Thoracic aorta endothelial cell (primary cell): ENCODE results near the gene NEUROD4. TPM values are rescaled to one million over a fixed set of nuclear protein-coding genes. Genes with fewer than 3 reads are reported as not detected.

Experiments
- total RNA-seq: library from RNA; depleted of rRNA; stranded (reverse); fragments of >200 nt; gene quantifications from 2 replicates; pipeline ENCODE4 v1.2.3, GENCODE V29; 2012

The NEUROD4 gene
- not detected in 2 replicates for total RNA-seq

GRCh38 chr12:55019784-55020183, at the start of gene NEUROD4:
TSS of gene NEUROD4 (plus strand) at chr12:55019974. CDS start at chr12:55026440, 6,466 bp downstream.

GRCh38 chr12:54984658-54985376, 35.0 kb upstream of the NEUROD4 start, which contains the start of gene TESPA1:
TSS of gene TESPA1 (minus strand) at chr12:54984762. CDS start at chr12:54974562, 10,200 bp downstream.

Other genes with a start within 250 kb of the NEUROD4 start
- gene MUCL1, start 165.5 kb upstream of the NEUROD4 start, total RNA-seq = not detected in 2 replicates
- gene TESPA1, start 35.2 kb upstream of the NEUROD4 start, total RNA-seq = not detected in 2 replicates
- gene OR9K2, start 106.4 kb downstream of the NEUROD4 start, total RNA-seq = not detected in 2 replicates
- gene OR10A7, start 201.1 kb downstream of the NEUROD4 start, total RNA-seq = not detected in 2 replicates
- gene OR6C74, start 224.6 kb downstream of the NEUROD4 start, total RNA-seq = not detected in 2 replicates